HG03196 (cell line): ENCODE data around the gene FADS2.

Experiments used
- ATAC-seq: cut with Tn5 transposase; IDR thresholded peaks from one replicate; pipeline ENCODE4 v1.9.1; 2021; ENCODE audit not compliant: unreplicated experiment

Gene FADS2

GRCh38 chr11:61844909-61845565, 16.9 kb downstream of the FADS2 start:
- no peak for ATAC-seq

- ATAC-seq: no peak
Observed at GRCh38 chr11:61846362-61847020, 18.4 kb downstream of the FADS2 start.

GRCh38 chr11:61847914-61848581, 19.9 kb downstream of the FADS2 start:
- ATAC-seq: no peak

DNA sequence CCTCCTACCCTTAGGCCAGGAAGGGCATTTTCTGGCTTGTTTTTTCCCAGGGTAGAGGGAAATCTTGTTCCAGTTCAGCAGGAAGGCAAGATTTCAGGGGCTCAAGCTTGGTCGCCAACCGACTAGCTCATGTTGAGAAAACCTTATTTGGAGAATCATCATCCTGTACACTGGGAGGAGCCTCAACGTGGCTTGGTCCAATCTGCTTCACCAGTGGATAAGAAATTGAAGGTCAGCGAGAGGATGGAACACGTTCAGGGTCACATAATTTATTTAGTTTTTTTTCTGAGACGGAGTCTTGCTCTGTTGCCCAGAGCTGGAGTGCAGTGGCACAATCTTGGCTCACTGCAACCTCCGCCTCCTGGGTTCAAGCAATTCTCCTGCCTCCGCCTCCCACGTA, 20.5 kb downstream of the FADS2 start:
- no peak for ATAC-seq

GRCh38 chr11:61850687-61851086, 22.6 kb downstream of the FADS2 start:
- no peak for ATAC-seq

GRCh38 chr11:61851113-61851899, 23.2 kb downstream of the FADS2 start:
- ATAC-seq: no peak

DNA sequence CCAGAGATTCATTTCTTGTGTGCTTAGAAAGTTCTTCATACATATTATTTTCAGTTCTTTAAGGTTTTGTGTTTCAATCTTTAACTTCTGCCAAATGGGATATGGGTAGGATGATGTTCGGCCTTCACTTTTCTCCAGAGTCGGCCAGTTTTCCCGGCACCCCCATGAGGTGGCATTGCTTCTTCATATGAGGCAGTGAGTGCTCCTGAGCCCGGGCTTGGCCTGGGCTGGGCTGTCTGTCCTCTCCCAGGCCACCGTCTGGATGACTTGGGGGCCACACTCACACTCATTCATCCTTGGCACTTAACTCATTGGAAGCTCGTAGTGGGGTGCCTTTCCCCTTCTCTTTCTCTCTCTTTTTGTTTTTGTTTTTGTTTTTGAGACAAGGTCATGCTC, 23.8 kb downstream of the FADS2 start:
- ATAC-seq: no peak

- ATAC-seq: no peak
Observed at GRCh38 chr11:61853698-61854169, 25.6 kb downstream of the FADS2 start.

- ATAC-seq: no peak
Observed at GRCh38 chr11:61854206-61854895, 26.3 kb downstream of the FADS2 start.

DNA sequence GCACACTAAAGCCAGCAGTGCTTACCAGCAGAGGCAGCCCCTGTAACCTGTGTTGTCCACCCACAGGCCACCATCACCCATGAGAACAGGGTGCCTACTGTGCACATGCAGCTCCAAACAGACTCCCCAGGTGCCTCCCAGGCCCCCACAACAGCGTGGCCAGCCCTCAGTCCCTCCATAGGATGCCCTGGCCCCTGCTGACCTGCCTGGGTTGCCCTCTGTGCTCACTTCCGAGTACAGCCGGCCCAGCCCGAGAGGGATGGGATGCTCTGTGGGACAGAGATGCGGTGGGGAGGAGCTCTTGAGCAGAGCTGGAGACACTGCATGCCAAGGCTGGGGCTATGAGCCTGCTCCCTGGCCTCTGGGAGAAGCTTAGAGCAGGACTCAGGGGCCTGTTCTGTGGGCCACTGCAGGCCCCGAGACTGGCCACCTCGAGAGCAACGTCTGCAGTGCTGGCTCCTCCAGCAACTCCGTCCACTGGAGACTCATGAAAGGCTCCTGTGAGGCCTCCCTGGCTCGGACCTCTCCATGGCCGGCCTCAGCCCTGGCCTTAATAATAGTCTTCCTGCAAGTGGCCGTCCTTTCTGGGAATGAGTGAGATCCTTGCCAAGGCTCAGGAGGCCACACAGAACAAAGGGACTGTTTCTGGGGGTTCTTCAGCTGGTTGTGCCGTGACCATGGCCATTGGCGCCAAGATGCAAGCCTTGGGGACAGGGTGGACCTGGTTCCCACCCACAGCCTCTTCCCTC, 27.0 kb downstream of the FADS2 start:
- no peak for ATAC-seq

GRCh38 chr11:61855939-61856680, 28.0 kb downstream of the FADS2 start:
- no peak for ATAC-seq

DNA sequence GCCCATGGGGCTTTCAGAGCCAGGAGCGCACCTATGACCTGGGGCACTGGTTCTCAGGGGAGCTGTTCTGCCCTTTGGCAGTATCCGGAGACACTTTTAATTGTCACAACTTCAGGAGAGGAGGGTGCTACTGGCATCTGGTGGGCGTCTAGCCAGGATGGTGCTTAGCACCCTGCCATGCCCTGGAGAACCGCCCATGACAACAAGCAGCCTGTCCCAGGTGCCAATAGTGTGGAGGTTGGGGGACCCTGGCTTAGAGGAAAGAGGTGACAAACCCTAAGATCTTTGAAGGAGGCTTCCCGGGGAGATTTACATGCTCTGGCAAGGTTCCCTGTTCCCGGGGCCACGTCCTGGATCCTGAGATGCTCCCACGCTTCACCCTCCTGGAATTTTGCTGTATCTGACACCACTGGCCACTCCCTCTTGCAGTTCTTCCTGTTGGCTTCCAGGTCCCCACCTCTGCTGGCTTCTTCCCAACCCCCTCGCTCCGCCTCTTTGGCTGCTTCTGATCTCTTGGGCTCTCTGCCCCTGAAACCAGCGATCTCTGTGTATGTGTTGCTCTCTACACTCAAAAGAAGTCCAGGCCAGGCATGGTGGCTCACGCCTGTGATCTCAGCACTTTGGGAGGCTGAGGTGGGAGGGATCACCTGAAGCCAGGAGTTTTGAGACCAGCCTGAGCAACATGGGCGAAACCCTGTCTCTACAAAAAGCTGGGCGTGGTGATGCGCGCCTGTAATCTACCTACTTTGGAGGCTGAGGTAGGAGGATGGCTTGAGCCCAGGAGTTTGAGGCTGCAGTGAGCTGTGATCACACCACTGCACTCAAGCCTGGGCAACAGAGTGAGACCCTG, 32.2 kb downstream of the FADS2 start:
- ATAC-seq: no peak

DNA sequence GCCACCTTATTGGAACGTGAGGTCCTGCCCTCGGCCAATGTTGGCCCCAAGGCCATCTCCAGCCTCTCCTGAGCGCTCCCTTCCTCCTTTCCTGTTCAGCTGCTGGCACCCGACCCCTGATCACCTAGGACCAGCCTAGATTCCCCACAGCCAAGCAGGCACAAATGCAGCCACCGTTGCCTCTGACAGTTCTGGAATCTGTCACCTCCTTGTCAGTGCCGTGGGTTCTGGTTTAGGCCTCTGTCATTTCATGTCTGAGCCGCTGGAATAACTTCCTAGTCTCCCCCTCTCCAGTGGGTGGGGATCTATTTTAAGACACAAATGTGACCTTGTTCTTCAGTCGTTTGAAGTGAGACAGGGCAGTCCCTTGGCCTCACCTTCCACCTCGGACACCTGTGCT, 33.5 kb downstream of the FADS2 start:
- no peak for ATAC-seq

- no peak for ATAC-seq
Observed at GRCh38 chr11:61862714-61863547, 34.8 kb downstream of the FADS2 start.

GRCh38 chr11:61863548-61864081, 35.5 kb downstream of the FADS2 start:
- no peak for ATAC-seq

GRCh38 chr11:61864814-61865775, 37.0 kb downstream of the FADS2 start:
- ATAC-seq: no peak
